Measurements from ENCODE around the gene SYT17.

GRCh38 chr16:19192865-19193264, 24.8 kb downstream of the SYT17 start:
- TF ChIP-seq TCF12 (IDR thresholded peaks at IDR 0.05; ENCODE audit: low read depth) (no peak), REST (IDR thresholded peaks at IDR 0.05; ENCODE audit: low read depth) (no peak), MAX (IDR thresholded peaks at IDR 0.05) (no peak), EP300 (IDR thresholded peaks at IDR 0.05; ENCODE audit: borderline replicate concordance) (no peak), RAD21 (IDR thresholded peaks at IDR 0.05; ENCODE audit: low read depth) (no peak), TAF1 (IDR thresholded peaks at IDR 0.05; ENCODE audit: low read depth) (no peak), ZBTB7A (IDR thresholded peaks at IDR 0.05; ENCODE audit: low read depth) (no peak), USF1 (IDR thresholded peaks at IDR 0.05) (no peak), EGR1 (IDR thresholded peaks at IDR 0.05) (no peak), NFIC (IDR thresholded peaks at IDR 0.05) (no peak), FOXM1 (IDR thresholded peaks at IDR 0.05; ENCODE audit: borderline replicate concordance, low read depth) (no peak), CEBPB (IDR thresholded peaks at IDR 0.05) (no peak)
